ENCODE results near the gene ADAMTS2.

The ADAMTS2 gene

DNA sequence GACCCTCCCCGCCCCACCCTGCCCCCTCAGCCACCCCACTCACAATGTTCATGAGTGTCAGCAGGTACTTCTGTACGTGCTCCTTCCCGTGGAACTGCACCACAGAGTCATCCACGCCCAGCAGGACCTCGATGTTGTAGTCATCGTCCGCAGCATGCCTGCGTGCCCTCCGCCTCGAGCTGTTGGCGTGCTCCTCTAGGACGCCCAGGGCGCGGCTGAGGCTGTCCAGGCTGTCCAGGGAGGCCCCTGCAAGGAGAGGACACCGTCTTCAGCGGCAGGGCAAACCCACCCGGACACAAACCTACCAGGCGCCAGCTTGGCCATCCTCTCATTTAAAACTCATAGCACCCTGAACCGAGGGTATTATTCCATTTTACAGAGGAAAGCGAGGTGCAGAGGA is 137.8 kb downstream of the ADAMTS2 start:
- Mint-ChIP-seq H3K27me3 (no peaks in the 10 kb centered on the region), H3K27ac (no peak overlapping the region), H3K9me3 (no peaks in the 10 kb centered on the region), H3K4me1 (no peaks in the 10 kb centered on the region), H3K4me3 (no peak overlapping the region)
- ATAC-seq: no peak
- DNase-seq: no peak

DNA sequence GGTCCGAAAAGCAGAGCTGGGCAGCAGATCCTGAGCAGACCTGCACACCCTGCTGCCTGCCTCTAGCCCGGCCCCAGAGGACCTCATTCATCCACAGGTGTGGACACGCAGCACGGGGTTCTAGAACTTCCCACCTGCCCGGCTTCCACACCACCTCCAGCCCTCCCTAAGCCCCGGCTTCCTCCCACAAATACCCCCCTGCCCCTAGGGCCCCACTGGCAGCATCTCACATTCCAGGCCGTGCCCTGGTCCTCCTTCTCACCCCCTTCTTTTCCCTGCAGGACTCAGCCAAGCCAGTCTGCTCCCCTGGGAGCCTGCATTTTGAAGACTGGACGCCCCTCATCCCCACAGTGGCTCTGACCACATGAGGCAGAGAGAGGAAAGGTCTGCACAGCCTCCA is 138.9 kb downstream of the ADAMTS2 start:
- ATAC-seq (no peak), DNase-seq (no peak)
- H3K27me3 Mint-ChIP-seq: no peaks in the 10 kb centered on the region
- no peaks in the 10 kb centered on the region for H3K9me3 Mint-ChIP-seq
- H3K4me3 Mint-ChIP-seq: no peak overlapping the region
- H3K27ac Mint-ChIP-seq: no peak overlapping the region
- no peaks in the 10 kb centered on the region for H3K4me1 Mint-ChIP-seq

GRCh38 chr5:179205277-179205676 is 140.0 kb downstream of the ADAMTS2 start:
- no peak overlapping the region for H3K4me3 Mint-ChIP-seq
- no peaks in the 10 kb centered on the region for H3K4me1 Mint-ChIP-seq
- no peaks in the 10 kb centered on the region for H3K9me3 Mint-ChIP-seq
- DNase-seq (no peak), ATAC-seq (no peak)
- no peaks in the 10 kb centered on the region for H3K27me3 Mint-ChIP-seq
- no peak overlapping the region for H3K27ac Mint-ChIP-seq

- Mint-ChIP-seq H3K4me3 (no peak overlapping the region), H3K27me3 (no peaks in the 10 kb centered on the region), H3K4me1 (no peaks in the 10 kb centered on the region), H3K27ac (peak overlapping the region in 1 of 2 donors; percentile 90), H3K9me3 (no peaks in the 10 kb centered on the region)
- DNase-seq (no peak), ATAC-seq (no peak)
These were observed 140.7 kb downstream of the ADAMTS2 start for GRCh38 chr5:179204572-179204971.

DNA sequence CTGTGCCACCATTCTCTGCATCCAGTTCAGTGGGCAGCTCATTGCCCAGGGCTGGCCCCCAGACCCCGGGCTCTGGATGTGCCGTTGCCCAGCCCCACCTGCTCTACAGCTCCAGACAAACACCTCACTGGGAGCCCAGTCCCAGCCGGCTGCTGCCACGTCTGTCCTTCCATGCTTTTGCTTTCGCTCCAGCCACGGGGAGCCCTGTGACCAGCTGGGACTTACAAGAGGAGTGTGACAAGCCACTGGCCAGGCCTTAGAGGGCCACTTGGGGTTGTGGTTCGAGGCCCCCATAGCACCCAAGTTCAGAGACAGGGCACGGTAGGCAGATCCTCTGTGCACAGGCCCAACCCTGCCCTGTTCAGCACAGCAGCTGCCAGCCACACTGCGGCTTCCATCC is 142.0 kb downstream of the ADAMTS2 start:
- H3K4me3 Mint-ChIP-seq: no peak overlapping the region
- DNase-seq (no peak), ATAC-seq (no peak)
- no peaks in the 10 kb centered on the region for H3K9me3 Mint-ChIP-seq
- H3K4me1 Mint-ChIP-seq: no peaks in the 10 kb centered on the region
- no peaks in the 10 kb centered on the region for H3K27me3 Mint-ChIP-seq
- no peak overlapping the region for H3K27ac Mint-ChIP-seq

GRCh38 chr5:179201986-179202385 is 143.3 kb downstream of the ADAMTS2 start:
- Mint-ChIP-seq H3K27ac (peak overlapping the region in 1 of 2 donors; percentile 43), H3K9me3 (no peaks in the 10 kb centered on the region), H3K4me1 (no peaks in the 10 kb centered on the region), H3K4me3 (no peak overlapping the region), H3K27me3 (no peaks in the 10 kb centered on the region)
- DNase-seq (no peak), ATAC-seq (no peak)

GRCh38 chr5:179199246-179199645 is 146.0 kb downstream of the ADAMTS2 start:
- Mint-ChIP-seq H3K4me3 (no peak overlapping the region), H3K4me1 (no peaks in the 10 kb centered on the region), H3K27me3 (no peaks in the 10 kb centered on the region), H3K9me3 (no peaks in the 10 kb centered on the region), H3K27ac (peak overlapping the region in 1 of 2 donors; percentile 79)
- ATAC-seq (no peak), DNase-seq (no peak)

DNA sequence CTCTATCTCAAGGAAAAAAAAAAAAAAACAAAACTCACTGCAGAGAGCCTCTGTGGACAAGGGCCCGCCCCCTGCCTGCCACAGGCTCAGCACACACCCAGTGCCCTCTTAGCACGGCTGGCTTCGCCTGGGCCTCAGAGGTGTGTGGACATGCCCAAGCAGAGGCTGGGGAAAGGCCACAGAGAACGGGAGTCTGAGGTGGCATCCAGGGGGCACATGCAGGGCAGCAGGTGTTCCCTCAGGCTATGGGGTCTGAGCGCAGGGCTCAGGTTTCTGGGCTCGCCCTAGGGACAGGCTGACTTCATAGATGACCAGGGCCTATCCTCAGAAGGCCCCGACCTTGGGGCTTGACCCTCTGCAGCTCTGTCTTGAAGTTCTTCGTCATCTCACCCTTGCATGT is 146.4 kb downstream of the ADAMTS2 start:
- Mint-ChIP-seq H3K4me3 (no peak overlapping the region), H3K9me3 (no peaks in the 10 kb centered on the region), H3K27me3 (no peaks in the 10 kb centered on the region), H3K27ac (peak overlapping the region in 1 of 2 donors; percentile 12), H3K4me1 (no peaks in the 10 kb centered on the region)
- DNase-seq: no peak
- ATAC-seq: peak; percentile 20

GRCh38 chr5:179196405-179197079 is 148.7 kb downstream of the ADAMTS2 start:
- DNase-seq (no peak), ATAC-seq (no peak)
- Mint-ChIP-seq H3K27me3 (no peaks in the 10 kb centered on the region), H3K4me1 (no peaks in the 10 kb centered on the region), H3K27ac (peak overlapping the region in 1 of 2 donors; percentile 27), H3K4me3 (no peak overlapping the region), H3K9me3 (no peaks in the 10 kb centered on the region)

- Mint-ChIP-seq H3K9me3 (no peaks in the 10 kb centered on the region), H3K27me3 (no peaks in the 10 kb centered on the region), H3K4me3 (no peak overlapping the region), H3K27ac (peak overlapping the region in 1 of 2 donors; percentile 54), H3K4me1 (no peaks in the 10 kb centered on the region)
- DNase-seq (no peak), ATAC-seq (no peak)
These were observed 149.5 kb downstream of the ADAMTS2 start for GRCh38 chr5:179195561-179196404.

GRCh38 chr5:179194941-179195381 is 150.3 kb downstream of the ADAMTS2 start:
- H3K27ac Mint-ChIP-seq: no peak overlapping the region
- ATAC-seq (no peak), DNase-seq (no peak)
- H3K4me3 Mint-ChIP-seq: no peak overlapping the region
- no peaks in the 10 kb centered on the region for H3K9me3 Mint-ChIP-seq
- no peaks in the 10 kb centered on the region for H3K27me3 Mint-ChIP-seq
- no peaks in the 10 kb centered on the region for H3K4me1 Mint-ChIP-seq

GRCh38 chr5:179194201-179194910 is 150.9 kb downstream of the ADAMTS2 start:
- Mint-ChIP-seq H3K9me3 (no peaks in the 10 kb centered on the region), H3K27me3 (no peaks in the 10 kb centered on the region), H3K4me1 (no peaks in the 10 kb centered on the region), H3K27ac (no peak overlapping the region), H3K4me3 (no peak overlapping the region)
- no peak for DNase-seq
- ATAC-seq: no peak

DNA sequence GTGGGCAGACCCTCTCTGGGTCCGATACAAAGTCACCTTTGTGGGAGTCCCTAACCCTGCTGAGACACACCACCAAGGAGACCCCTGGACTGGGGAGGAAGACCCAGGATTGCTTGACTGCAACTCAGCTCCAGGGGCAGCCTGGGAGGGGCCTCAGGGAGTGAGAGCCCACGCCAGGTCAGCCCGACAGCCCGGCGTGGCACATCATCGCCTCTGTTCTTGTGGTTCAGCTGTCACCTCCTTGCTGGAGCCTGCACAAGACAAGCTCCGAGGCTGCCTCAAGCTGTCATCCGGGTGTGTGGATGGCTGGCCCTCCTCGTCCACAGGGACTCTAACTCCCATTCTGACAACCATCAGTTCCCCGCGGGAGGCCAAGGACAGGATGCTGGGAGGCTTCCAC is 151.5 kb downstream of the ADAMTS2 start:
- Mint-ChIP-seq H3K27ac (no peak overlapping the region), H3K4me1 (no peaks in the 10 kb centered on the region), H3K9me3 (no peaks in the 10 kb centered on the region), H3K4me3 (no peak overlapping the region), H3K27me3 (no peaks in the 10 kb centered on the region)
- no peak for DNase-seq
- ATAC-seq: no peak

GRCh38 chr5:179192891-179193470 is 152.3 kb downstream of the ADAMTS2 start:
- Mint-ChIP-seq H3K27me3 (no peaks in the 10 kb centered on the region), H3K4me3 (no peak overlapping the region), H3K27ac (peak overlapping the region in 1 of 2 donors; percentile 37), H3K9me3 (no peaks in the 10 kb centered on the region), H3K4me1 (no peaks in the 10 kb centered on the region)
- no peak for DNase-seq
- ATAC-seq: no peak

DNA sequence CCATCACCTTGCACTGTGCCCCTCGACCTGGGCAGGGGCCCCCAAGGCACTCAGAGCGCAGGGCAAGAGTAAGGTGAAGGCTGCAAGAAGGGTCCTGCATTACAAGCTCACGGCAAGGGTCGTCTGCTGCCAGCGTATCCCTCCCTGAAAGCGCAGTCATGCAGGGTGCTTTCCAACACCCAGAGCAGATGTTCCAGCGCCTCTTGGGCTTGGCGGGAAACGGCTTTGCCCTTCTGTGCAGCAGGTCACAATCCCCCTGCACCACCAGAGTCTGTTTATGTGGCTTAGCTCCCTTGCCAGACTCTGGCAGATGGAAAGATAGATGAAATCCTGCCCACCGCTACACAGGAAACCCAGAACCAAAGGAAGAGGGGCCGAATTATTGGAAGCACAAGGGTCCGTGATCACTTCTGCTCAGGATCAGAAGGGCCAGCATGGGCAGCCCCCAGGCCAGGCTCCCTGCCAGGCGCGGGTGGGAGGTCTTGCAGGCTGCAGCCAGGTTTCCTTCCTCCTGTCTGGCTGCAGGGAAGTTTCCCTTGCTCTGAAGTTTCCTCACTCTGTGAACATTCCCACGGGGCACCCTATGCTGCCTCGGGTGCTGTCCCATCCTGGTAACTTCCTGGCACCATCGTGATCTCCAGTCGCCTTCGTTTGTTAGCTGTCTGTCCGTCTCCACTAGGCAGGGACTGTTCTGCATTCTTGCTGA is 152.9 kb downstream of the ADAMTS2 start:
- Mint-ChIP-seq H3K27me3 (no peaks in the 10 kb centered on the region), H3K27ac (no peak overlapping the region), H3K4me1 (no peaks in the 10 kb centered on the region)

More for the DNA sequence above, 152.9 kb downstream of the ADAMTS2 start:
- H3K4me3 Mint-ChIP-seq: no peak overlapping the region
- DNase-seq: no peak
- no peaks in the 10 kb centered on the region for H3K9me3 Mint-ChIP-seq
- ATAC-seq: no peak
